ENCODE data around the gene TMC5.
"Not testable (repeated sequence)": the region's sequence is repeated elsewhere in the genome, so short reads cannot be mapped to it uniquely, and the experiment has no call there.

The TMC5 gene, protein sequence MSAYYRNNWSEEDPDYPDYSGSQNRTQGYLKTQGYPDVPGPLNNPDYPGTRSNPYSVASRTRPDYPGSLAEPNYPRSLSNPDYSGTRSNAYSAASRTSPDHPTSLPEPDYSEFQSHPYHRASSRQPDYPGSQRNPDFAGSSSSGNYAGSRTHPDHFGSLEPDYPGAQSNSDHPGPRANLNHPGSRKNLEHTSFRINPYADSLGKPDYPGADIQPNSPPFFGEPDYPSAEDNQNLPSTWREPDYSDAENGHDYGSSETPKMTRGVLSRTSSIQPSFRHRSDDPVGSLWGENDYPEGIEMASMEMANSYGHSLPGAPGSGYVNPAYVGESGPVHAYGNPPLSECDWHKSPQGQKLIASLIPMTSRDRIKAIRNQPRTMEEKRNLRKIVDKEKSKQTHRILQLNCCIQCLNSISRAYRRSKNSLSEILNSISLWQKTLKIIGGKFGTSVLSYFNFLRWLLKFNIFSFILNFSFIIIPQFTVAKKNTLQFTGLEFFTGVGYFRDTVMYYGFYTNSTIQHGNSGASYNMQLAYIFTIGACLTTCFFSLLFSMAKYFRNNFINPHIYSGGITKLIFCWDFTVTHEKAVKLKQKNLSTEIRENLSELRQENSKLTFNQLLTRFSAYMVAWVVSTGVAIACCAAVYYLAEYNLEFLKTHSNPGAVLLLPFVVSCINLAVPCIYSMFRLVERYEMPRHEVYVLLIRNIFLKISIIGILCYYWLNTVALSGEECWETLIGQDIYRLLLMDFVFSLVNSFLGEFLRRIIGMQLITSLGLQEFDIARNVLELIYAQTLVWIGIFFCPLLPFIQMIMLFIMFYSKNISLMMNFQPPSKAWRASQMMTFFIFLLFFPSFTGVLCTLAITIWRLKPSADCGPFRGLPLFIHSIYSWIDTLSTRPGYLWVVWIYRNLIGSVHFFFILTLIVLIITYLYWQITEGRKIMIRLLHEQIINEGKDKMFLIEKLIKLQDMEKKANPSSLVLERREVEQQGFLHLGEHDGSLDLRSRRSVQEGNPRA

DNA sequence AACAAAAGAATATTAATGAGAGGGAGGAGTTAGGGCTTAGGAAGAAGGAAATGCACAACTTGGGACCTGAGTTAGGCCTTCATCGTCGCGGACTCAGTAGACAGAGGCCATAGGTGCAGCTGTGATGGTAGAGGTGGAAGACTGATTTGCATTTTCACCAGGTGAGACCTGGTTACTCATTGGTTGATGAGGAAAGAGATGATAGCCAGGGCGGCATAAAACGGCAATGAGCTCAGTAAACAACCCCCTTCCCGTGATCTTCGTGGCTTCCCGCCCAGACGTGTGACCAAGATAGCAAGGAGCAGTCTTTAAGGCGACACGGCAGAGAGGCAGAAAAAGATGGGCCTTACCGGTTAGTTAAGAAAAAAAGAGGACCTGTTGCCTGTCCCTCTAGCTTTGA lies at the start of gene TMC5:
Gene TMC5, plus strand, starts transcription at position 244 of the 400 bp plus-strand sequence. CDS start 22,156 bp downstream, outside the sequence.
- Histone ChIP-seq H3K4me3 (ENCODE audit: low read length) (no peak within 1 kb of the TSS), H3K9me3 (replicated peaks; ENCODE audit: insufficient read depth, low read length) (no peaks in the 10 kb centered on the region), H3K4me2 (ENCODE audit: low read depth, low read length) (no peak within 1 kb of the TSS), H4K20me1 (ENCODE audit: insufficient read depth, low read length) (no peaks in the 10 kb centered on the region), H3K27ac (ENCODE audit: low read length) (no peak within 1 kb of the TSS), H3K9me2 (replicated peaks; ENCODE audit: insufficient read depth, low read length) (no peaks in the 10 kb centered on the region), H3K79me2 (ENCODE audit: low read length) (no peaks in the 10 kb centered on the region), H3K4me1 (ENCODE audit: low read length) (no peaks in the 10 kb centered on the region), H3K9ac (ENCODE audit: low read length) (no peak within 1 kb of the TSS), H3K27me3 (replicated peaks; ENCODE audit: insufficient read depth, low read length) (no peaks in the 10 kb centered on the region), H3F3A (ENCODE audit: insufficient read depth, low read length) (no peaks in the 10 kb centered on the region), H3K36me3 (replicated peaks; ENCODE audit: insufficient read depth, low read length) (no peaks in the 10 kb centered on the region), H2AFZ (ENCODE audit: low read length) (no peak within 1 kb of the TSS)
- no peak for DNase-seq
- TF ChIP-seq, protein P1, sequence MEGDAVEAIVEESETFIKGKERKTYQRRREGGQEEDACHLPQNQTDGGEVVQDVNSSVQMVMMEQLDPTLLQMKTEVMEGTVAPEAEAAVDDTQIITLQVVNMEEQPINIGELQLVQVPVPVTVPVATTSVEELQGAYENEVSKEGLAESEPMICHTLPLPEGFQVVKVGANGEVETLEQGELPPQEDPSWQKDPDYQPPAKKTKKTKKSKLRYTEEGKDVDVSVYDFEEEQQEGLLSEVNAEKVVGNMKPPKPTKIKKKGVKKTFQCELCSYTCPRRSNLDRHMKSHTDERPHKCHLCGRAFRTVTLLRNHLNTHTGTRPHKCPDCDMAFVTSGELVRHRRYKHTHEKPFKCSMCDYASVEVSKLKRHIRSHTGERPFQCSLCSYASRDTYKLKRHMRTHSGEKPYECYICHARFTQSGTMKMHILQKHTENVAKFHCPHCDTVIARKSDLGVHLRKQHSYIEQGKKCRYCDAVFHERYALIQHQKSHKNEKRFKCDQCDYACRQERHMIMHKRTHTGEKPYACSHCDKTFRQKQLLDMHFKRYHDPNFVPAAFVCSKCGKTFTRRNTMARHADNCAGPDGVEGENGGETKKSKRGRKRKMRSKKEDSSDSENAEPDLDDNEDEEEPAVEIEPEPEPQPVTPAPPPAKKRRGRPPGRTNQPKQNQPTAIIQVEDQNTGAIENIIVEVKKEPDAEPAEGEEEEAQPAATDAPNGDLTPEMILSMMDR (IDR thresholded peaks at IDR 0.05; ENCODE audit: low read length): no peak
- no peak for TF ChIP-seq EZH2 (optimal IDR thresholded peaks at IDR 0.05; ENCODE audit: low read depth, low read length)

GRCh38 chr16:19372541-19372940 lies 45.1 kb upstream of the TMC5 start:
- H4K20me1 ChIP-seq (ENCODE audit: insufficient read depth, low read length); H3K27ac ChIP-seq (ENCODE audit: low read length); H3K4me2 ChIP-seq (ENCODE audit: low read depth, low read length); H3F3A ChIP-seq (ENCODE audit: insufficient read depth, low read length); DNase-seq; H3K27me3 ChIP-seq (replicated peaks; ENCODE audit: insufficient read depth, low read length); H3K9ac ChIP-seq (ENCODE audit: low read length); H3K4me3 ChIP-seq (ENCODE audit: low read length); H3K9me3 ChIP-seq (replicated peaks; ENCODE audit: insufficient read depth, low read length); H3K79me2 ChIP-seq (ENCODE audit: low read length); H2AFZ ChIP-seq (ENCODE audit: low read length); H3K36me3 ChIP-seq (replicated peaks; ENCODE audit: insufficient read depth, low read length); H3K4me1 ChIP-seq (ENCODE audit: low read length); H3K9me2 ChIP-seq (replicated peaks; ENCODE audit: insufficient read depth, low read length): not testable (repeated sequence)

- H3K36me3 ChIP-seq (replicated peaks; ENCODE audit: insufficient read depth, low read length): no peaks in the 10 kb centered on the region
Measured at GRCh38 chr16:19374402-19374801, 43.3 kb upstream of the TMC5 start.

More at GRCh38 chr16:19374402-19374801, 43.3 kb upstream of the TMC5 start:
- Histone ChIP-seq H3K79me2 (ENCODE audit: low read length) (no peaks in the 10 kb centered on the region), H3K9me3 (replicated peaks; ENCODE audit: insufficient read depth, low read length) (no peaks in the 10 kb centered on the region), H3K27ac (ENCODE audit: low read length) (no peak overlapping the region), H3K4me3 (ENCODE audit: low read length) (no peak overlapping the region), H3K9ac (ENCODE audit: low read length) (no peak overlapping the region), H3K27me3 (replicated peaks; ENCODE audit: insufficient read depth, low read length) (no peaks in the 10 kb centered on the region), H3F3A (ENCODE audit: insufficient read depth, low read length) (peaks cover under 1% of the 10 kb centered on the region; the same call in 1 of the 2 replicates), H3K4me1 (ENCODE audit: low read length) (peaks cover 13% of the 10 kb centered on the region), H4K20me1 (ENCODE audit: insufficient read depth, low read length) (no peaks in the 10 kb centered on the region), H3K9me2 (replicated peaks; ENCODE audit: insufficient read depth, low read length) (no peaks in the 10 kb centered on the region), H3K4me2 (ENCODE audit: low read depth, low read length) (no peak overlapping the region), H2AFZ (ENCODE audit: low read length) (no peak overlapping the region)
- TF ChIP-seq EZH2phosphoT487 (IDR thresholded peaks at IDR 0.05; ENCODE audit: low read length) (no peak), EZH2 (optimal IDR thresholded peaks at IDR 0.05; ENCODE audit: low read depth, low read length) (no peak)
- TF ChIP-seq, protein P1 (IDR thresholded peaks at IDR 0.05; ENCODE audit: low read length): no peak
- DNase-seq: no peak
